MV-4-11 (cell line): ENCODE measurements around the gene KRT74.

Source experiments
- DNase-seq: peaks from one replicate; lab custom pipeline; 2025; lab: John Stamatoyannopoulos, UW

KRT74 gene

DNA sequence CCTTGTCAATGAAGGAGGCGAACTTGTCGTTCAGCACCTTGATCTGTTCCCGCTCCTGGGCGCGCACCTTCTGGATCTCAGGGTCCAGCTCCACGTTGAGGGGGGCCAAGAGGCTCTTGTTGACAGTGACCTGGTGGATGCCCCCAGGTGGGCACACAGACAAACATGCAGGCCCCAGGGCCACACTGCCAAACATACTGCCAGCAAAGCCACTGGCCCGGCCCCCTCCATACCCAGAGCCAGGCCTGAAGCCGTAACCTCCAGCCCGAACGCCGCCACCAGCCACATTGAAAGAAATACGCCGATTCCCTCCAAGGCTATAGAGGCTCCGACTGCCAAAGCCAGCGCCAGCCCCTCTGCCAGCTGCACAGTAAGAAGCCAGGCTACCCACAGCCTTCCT, 337 bp downstream of the KRT74 start:
- DNase-seq: no peak

DNA sequence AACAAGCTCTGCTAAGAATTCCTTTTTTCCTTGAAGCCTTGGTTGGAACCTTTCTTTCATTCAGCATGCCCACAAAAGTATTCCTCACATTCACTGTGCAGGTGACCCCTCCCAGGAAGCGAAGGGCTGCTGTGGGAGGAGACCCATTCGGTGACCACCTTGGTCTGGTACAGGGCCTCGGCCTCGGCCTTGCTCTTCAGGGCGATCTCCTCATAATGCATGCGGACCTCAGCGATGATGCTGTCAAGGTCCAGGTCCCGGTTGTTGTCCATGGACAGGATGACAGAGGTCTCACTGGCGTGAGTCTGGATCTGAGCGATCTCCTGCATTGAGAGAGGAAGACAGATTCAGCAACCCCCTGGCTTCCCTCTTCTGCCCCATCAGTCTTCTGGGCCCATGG, 3.1 kb downstream of the KRT74 start:
- DNase-seq: no peak

DNA sequence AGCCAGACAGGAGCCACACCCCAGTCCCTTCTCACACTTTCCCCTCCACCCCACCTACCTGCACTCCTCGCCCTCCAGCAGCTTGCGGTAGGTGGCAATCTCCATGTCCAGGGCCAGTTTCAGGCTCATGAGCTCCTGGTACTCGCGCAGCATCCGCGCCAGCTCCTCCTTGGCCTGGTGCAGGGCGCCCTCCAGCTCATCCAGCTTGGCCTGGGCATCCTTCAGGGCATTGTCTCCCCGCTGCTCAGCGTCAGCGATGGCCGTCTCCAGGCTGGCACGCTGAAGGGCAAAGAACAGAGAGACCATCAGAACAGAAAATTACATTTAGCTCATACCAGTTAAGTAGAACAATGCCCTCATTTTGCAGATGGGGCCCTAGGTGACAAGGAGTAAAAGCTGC, 5.5 kb downstream of the KRT74 start:
- no peak for DNase-seq

GRCh38 chr12:52566847-52567291, 6.8 kb downstream of the KRT74 start:
- no peak for DNase-seq

GRCh38 chr12:52564582-52564981, 9.1 kb downstream of the KRT74 start:
- no peak for DNase-seq

DNA sequence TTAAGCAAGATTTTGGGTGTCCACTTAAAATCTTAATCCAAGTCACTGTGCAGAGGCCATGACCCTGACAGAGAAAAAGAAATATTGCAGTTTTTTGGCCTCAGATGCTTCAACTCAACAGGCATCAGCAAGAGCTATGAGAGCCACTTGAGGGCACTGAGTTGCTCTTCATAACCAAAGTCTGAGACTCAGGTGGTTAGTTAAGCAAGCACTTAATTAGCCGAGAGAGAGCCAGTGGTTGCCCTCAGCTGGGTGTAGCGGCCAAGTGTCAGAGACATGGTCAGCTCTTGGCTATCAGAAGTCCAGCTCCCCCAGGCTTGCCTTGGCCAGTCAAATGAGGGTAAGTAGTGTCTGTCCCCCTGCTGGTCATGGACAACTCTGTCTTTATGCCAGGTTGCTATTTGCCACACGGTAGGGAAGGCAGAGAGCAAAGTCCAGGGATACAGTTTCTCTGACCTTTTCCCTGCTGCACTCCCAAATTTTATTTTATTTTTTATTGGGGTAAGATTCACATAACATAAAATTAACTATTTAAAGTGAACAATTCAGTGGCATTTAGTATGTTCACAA, 11.7 kb downstream of the KRT74 start:
- no peak for DNase-seq

GRCh38 chr12:52559979-52560378, 13.7 kb downstream of the KRT74 start:
- no peak for DNase-seq

GRCh38 chr12:52558781-52559445, 14.7 kb downstream of the KRT74 start:
- no peak for DNase-seq

GRCh38 chr12:52557476-52557875, 16.2 kb downstream of the KRT74 start:
- DNase-seq: no peak

GRCh38 chr12:52555577-52555976, 18.1 kb downstream of the KRT74 start:
- DNase-seq: no peak

DNA sequence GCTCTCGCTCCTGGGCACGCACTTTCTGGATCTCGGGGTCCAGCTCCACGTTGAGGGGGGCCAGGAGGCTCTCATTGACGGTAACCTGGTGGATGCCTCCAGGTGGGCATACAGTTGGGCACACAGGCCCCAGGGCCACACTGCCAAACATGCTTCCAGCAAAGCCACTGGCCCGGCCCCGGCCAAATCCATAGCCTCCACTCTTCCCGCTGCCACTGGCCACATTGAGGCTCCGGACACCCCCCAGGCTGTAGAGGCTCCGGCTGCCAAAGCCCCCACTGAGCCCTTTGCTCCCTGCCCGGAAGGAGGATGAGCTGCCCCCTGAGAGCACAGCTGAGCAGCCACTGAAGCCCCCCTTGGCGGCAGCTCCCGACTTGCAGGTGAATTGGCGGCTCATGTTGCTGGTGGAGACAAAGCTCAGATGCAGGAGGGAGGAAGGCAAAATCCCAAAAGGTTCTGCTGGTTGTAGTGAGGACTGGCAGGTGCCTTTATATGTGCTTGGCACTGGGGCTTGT, 20.9 kb downstream of the KRT74 start, which contains the start of gene KRT71:
Gene KRT71 (minus strand): TSS at position 465 of the 515 bp plus-strand sequence. CDS start 68 bp downstream, at position 397.
- DNase-seq: no peak

GRCh38 chr12:52552055-52552454, 21.6 kb downstream of the KRT74 start:
- DNase-seq: no peak

- no peak for DNase-seq
Measured at GRCh38 chr12:52551216-52551865, 22.3 kb downstream of the KRT74 start.

GRCh38 chr12:52546126-52546525, 27.5 kb downstream of the KRT74 start:
- DNase-seq: no peak

- no peak for DNase-seq
Measured at GRCh38 chr12:52543985-52544883, 29.4 kb downstream of the KRT74 start.

DNA sequence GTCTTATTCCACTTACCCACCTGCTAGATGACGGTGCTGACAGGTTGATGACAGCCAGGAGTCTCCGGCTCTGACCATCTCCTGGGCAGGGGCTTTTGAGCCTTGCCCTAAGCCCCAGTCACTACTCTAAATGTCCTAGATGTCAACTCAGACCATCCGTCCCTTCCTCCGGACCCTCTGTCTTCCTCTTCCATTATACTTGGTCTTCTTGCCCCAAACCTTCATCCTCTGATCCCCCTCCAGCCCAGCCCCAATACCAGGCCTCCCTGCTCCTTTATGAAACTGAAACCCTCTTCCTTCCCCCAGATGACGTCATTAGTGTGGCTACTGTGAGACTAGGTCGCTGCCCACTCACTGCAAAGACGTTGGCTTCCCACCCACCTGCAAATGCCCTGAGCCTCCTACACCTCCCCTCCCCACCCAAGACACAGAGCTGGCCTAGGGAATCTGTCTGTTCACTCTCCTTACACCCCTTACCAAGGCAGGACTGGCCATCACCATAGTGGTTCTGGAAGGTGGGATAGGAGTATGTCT, 30.8 kb downstream of the KRT74 start:
- no peak for DNase-seq

DNA sequence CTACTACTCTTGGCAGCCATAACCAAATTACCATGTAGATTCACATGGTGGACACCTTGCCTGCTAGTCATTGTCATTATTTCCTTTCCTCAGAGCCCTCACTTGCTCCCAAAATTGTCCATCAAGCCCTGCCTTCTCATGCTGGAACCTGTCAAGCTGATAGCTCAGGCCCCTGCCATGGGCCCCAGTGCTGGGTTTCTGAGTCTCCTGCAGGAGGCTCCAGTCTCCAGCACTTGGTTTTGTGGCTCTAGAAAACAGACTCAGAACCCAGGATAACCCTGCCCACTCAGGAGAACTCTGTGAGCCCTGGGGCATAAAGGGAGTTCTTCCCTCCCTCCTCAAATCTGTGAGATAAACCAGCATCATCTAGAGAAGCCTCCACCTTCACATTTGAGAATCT, 31.5 kb downstream of the KRT74 start:
- no peak for DNase-seq

DNA sequence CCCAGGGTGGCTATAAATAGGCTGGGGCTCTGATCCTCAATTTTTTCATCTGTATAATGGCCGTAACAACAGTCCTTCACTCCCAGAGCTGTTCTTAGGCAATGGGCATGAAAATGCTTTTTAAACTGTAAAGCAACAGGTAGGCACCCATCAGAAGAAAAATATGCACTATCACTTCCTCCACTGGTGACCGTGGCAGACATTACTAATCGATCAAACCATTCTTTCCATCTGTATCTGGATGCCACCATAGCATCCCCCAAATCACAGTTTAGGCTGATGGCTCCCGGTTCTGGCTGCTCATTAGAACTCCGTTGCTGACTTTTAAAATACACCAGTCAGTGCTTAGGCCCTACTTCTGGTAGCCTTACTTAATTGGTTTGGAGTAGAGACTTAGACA, 31.9 kb downstream of the KRT74 start:
- no peak for DNase-seq

GRCh38 chr12:52540531-52540930, 33.1 kb downstream of the KRT74 start:
- DNase-seq: no peak

DNA sequence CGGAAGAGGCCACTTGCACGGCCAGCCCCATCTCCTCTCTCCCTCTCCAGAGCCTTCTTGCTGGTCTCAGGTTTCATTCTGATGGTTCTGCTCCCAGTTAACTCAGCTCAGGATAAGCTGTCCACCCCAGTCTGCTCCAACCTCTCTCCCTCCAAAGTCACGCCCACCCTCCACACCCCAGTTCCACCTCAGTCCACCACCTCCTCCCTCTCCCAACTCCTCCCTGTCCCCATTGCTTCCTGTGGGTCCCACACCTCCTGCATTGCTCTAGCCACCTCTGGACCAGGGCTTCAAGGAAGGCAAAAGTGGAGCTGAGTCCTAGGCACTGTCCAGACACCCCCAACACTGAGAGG, 33.8 kb downstream of the KRT74 start:
- DNase-seq: no peak

DNA sequence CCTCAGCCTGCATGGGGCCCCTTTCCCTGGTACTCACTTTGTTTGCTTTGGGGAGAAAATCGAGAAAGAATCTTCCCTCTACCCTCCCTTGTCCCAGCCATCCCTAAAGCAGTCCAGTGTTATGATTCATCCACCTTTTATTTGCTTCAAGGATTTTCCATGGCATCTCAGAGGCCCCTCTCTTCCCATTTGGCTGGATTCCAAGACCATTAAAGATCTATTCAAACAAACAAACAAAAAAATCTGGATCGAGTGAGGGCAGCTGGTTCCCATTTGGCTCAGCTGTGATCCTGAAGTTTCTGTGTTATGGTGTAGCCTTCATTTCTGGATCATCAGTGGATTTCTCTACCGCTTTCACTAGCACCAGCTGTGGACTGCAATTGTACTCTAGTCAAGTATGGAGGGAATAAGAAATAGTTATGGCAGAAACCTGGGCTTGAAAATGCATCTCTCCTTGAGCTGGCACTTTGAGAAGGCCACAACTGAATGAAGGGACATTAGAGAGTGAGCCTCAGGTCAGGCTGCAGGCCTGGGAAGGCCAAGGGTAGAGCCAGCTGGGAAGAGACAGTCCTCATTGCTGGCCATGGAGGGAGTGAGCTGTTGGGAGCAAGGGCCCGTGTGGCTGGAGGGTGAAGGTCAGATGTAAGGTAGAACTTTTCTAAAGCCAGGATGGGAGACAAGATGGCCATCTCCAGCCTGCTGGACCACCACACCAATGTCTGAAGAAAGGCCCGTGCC, 34.4 kb downstream of the KRT74 start:
- no peak for DNase-seq
